Suppressor macrophage (primary cell): ENCODE results near the gene ATG2A.

Experiments used
- DNase-seq, 4 experiments: peaks; one replicate each; pipeline ENCODE4 v3.0.0-alpha.2; 2020 to 2022

The ATG2A gene

DNA sequence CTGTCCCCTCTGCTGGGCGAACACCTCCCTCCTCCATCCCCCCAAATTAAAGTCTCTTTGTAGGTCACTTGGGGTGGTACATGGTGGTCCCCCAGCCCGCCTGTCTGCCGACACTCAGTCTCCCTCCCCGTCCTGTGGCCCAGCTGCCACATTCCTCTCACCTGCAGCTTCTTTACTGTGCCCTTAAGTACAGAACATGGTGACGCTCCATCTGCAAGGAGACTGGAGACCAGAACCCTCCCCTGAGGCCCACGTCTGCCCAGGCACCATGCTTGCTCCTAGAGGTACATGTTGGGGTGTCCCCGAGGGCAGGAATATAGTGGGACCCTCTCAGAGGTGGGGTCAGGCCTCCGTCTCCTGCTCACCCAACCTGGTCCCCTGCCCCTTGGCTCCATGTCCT lies 33.0 kb downstream of the ATG2A start:
- DNase-seq, result no peak

GRCh38 chr11:64883575-64883974 lies 33.4 kb downstream of the ATG2A start:
- no peak for DNase-seq

DNA sequence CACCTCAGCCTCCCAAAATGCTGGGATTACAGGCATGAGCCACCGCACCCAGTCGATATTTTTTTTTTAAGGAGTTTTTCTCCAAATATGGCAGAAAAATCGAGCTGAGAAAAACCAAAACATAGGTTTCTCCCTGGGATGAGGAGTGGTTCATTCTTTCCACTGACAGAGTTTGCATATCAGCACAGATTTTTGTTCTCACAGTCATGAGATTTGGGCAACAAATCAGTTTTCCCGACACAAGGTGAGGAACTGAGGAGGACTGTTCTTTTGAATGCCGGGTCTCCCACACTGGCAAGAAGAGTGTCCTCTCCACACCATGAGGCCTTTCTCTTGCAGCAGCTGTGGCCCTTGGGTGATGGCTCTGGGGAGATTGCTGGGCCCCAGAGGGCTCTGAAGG lies 34.8 kb downstream of the ATG2A start:
- DNase-seq, result no peak

DNA sequence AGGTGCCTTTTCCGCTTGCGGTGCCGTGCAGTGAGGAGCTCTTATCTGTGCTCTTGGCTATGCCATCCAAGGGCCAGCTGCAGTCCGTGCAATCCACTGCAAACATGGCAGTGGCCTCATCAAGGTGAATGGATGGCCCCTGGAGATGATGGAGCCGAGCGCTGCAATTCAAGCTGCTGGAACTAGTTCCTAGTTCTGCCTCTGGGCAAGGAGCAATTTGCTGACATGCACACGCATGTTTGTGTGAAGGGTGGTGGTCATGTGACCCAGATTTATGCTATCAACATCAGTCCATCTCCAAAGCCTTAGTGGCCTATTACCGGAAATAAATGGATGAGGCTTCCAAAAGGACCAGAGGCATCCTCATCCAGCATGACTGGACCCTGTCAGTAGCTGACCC lies 35.5 kb downstream of the ATG2A start:
- DNase-seq, result peak in 3 of 4 experiments; percentile 44 to 54 (median 51)

GRCh38 chr11:64880240-64881001 lies 36.6 kb downstream of the ATG2A start:
- DNase-seq, result peak in 2 of 4 experiments; percentile 29 to 35

GRCh38 chr11:64879244-64879900 lies 37.6 kb downstream of the ATG2A start:
- DNase-seq, result peak; percentile 83 to 95 (median 92)

DNA sequence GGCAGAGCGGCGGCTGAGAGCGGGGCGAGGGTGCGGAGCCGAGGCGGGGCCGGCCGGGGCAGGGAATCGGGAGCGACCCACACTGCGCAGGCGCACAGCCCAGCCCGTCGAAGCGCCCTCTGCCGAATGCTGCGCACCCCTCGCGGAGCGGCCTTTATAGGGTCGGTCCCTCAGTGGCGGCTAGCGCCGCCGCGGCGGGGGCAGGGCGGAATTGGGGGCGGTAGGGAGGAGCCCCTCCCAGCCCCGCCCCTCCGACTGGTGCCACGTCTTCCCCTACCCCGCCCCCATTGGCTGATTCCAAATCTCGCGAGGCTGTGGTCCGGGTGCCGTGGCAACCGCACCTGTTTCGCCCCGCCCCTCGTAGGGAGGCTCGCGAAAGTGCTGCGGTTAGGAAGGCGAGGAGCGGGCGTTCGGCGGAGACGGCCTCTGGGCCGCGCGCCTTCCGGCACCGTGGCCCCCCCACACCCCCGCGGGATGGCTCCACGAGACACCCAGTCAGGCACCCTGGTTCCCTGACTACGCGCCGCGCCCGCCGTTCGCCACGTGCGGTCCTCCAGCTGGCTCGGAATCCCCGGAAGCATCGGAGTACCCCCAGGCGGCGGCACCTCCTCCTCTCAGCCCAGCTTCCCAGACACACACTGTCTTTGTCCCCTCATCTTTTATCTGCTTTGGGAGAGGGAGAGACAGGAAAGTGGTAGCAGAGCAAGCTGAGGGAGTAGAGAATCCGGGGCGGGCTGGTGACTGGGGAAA lies 38.3 kb downstream of the ATG2A start, which contains the start of gene EHD1:
Gene EHD1, minus strand, starts transcription at position 128 of the 750 bp plus-strand sequence. CDS start 157 bp downstream, outside the sequence.
- DNase-seq, result peak; percentile 99 to 100 (median 100)

DNA sequence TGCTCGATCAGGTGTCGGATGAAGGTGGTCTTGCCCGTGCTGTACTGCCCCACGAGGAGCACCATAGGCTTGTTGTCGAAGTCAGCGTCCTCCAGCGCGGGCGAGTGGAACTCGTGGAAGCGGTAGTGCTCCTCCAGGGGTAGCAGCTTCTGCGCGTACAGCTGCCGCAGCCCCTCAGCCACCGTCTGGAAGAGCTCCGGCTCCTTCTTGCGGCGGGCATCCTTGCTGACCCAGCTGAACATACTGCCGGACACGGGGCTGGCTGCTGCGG lies 38.9 kb downstream of the ATG2A start:
- DNase-seq, result no peak

DNA sequence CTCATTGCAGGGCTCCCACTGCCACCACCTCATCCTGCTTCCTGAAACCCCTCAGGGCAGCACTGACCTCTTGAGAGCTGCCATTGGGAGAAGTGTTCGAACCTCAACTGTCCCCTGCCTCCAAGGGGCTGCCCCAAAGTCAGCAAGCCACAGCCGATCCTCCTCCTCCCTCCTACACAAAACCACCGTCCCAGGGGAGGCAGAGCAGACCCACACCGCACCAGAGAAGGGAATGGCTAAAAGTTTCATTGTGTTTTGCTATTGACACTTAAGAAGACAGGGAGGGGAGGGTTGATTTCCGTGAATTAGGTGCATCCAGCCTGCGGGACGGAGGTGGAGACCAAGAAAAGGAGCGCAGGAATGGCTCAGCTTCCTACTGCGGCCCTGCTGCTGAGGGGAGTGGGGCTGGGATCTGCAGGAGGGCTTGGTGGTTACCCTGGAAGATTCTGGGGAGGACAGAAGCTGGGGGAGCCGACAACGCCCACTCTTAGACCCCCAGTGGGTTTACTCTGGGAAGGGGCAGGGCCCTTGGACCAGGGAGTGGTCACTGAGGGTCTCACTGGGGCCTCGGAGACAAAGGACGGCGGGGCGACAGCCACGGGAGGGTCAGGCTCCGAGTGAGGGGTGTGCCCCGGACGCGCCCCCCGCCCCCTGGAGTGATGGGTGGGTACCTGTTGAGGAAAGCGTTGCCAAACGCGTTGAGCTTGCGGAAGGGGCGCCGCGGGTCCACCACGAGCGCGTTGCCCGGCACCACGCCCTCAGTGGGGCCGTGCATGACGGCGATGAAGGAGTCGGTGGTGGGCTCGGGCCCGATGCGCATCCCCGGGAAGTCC lies 39.4 kb downstream of the ATG2A start:
- peak in 3 of 4 experiments; percentile 48 to 61 (median 49) for DNase-seq

DNA sequence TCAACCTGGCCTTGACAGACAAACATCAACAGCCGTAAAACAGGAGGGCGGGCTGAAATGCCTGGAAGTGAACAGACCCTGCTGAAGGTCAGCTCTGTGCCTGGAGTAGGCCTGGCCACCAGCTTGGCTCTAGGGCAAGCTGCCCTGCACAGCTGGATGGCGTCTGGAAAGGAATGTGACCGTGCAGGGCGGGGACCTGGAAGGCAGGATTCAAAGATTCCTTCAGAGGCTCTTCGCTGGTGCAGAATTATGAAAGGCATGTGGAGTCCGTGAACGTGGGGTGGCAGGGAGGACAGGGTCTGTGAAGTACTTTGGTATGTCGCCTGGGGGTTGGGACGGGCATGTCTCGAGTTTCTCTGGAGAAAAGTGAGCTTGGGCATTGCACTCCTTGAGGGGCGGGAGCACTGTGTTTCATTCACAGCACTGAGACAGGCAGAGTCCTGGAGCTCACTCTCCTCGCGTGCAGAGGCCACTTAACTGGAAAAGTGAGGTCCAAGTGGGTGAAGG lies 40.1 kb downstream of the ATG2A start:
- DNase-seq, result no peak

GRCh38 chr11:64876229-64876750 lies 40.7 kb downstream of the ATG2A start:
- no peak for DNase-seq

DNA sequence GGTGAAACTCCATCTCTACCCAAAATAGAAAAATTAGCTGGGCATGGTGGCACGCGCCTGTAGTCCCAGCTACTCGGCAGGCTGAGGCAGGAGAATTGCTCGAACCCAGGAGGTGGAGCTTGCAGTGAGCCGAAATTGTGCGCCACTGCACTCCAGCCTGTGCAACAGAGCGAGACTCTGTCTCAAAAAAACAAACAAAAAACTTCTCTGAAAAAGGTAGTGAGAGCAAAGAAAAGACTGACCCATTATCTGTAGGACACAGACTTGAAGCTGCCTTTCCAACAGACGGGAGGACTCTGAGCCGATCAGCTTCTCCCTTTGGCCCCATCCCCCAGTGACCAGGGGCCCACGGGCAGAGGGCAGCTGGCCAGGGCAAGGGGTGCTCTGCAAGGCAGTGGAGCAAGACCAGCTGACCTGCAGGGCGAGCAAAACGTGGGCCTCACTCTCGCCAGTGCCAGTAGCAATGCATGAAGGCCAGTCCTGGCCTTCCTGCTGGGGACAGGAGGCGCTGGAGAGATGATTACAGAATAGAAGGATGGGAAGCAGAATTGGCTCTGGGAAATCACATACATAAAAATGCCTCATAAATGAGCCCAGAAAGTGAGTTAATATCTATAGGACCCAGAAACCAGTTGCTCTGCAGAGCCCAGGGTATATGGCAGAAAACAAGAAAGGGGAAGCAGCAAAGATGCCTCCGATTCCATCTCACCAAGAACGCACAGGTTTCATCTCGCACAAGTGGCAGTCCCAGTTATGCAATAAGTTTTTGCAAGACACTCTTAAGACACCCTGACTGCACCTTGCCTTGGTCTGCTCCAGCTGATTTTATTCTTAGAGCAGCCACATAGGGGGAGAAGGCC lies 41.4 kb downstream of the ATG2A start:
- DNase-seq, result peak in 2 of 4 experiments; percentile 35 to 36

- peak; percentile 42 to 71 (median 54) for DNase-seq
Measured at GRCh38 chr11:64874308-64875240, 42.4 kb downstream of the ATG2A start.

GRCh38 chr11:64872790-64873488 lies 44.1 kb downstream of the ATG2A start:
- no peak for DNase-seq

DNA sequence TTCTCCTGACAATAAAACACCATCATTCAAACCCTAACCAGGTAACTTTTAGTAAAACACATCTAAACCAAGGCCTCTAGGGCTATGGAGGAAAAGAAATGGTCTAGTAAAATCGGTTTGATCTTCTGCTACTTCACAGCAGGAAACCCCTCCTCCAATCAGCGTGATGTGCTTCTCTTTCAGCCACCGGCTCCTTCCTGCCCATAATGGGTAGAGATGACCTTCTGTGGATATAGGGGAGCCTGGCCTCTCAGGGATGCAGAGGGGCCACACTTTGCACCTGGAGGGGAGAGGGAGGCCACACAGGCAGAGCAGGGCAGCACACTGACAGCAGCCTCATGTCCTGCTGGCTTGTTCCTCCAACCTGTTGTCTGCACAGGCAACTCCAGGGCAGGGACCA lies 45.5 kb downstream of the ATG2A start:
- DNase-seq, result no peak

DNA sequence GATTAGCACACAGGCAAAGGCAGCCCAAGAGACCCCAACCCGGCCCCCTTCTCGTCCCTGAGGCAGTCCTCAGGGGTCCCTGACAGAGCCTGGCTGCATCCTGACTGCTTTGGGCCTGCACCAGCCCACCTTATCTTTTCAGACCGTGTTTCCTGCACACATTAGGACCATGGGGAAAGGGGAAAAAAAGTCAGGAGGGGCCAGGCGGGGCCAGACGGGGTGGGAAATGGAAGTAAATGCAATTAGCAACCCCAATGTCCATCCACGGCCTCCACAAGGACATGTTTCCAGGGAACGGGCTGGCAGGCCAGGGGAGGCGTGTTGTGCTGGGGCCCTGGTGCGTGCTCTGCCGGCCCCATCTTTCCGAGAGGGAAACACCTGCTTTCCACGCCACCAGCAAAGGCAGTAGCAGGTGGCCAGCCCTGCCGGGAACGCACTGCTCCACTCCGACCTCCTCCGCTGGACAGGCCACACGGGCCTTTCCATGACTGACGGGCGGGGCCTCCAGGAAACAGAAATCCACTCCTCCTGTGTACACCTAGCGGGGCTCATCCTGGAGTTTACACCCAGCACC lies 46.0 kb downstream of the ATG2A start:
- DNase-seq, result no peak

GRCh38 chr11:64870176-64870892 lies 46.7 kb downstream of the ATG2A start:
- DNase-seq, result peak; percentile 77 to 89 (median 81)

GRCh38 chr11:64869571-64870175 lies 47.3 kb downstream of the ATG2A start:
- DNase-seq, result no peak
